GM12878 (cell line): ENCODE data around the gene AGAP1. TPM values are rescaled to one million over a fixed set of nuclear protein-coding genes. Genes with fewer than 3 reads are reported as not detected.

ENCODE experiments used
- ATAC-seq: fragments of 200-7000 bp; cut with Tn5 transposase; 3 replicates; pipeline ENCODE4 v1.9.1; 2020; ENCODE audit warnings: mild to moderate bottlenecking, moderate library complexity
- BruUV-seq: library from RNA; stranded (reverse); fragments of 400-500 nt; replicated peaks from 2 replicates; lab custom pipeline; 2021; lab: Mats Ljungman, UMichigan
- CTCF ChIA-PET: fragments of 300-600 bp; sonication (Branson Sonifier 250); formaldehyde crosslinking; extraction: SDS; loops from one replicate; lab custom pipeline; 2021; ENCODE audit warnings: inconsistent platforms; lab: Yijun Ruan, JAX
- POLR2A ChIA-PET: fragments of 350-600 bp; formaldehyde crosslinking; extraction: SDS; loops from one replicate; lab custom pipeline; 2021; ENCODE audit warnings: inconsistent platforms; lab: Charles Lee
- RAD21 ChIA-PET: fragments of 300-600 bp; sonication (Branson Sonifier 250); formaldehyde crosslinking; loops from one replicate; lab custom pipeline; 2023; ENCODE audit warnings: antibody characterized with exemption; ENCODE audit not compliant: unreplicated experiment; lab: Charles Lee
- SMC1A ChIA-PET: fragments of 300-600 bp; sonication (Branson Sonifier 250); formaldehyde crosslinking; loops from one replicate; lab custom pipeline; 2023; ENCODE audit not compliant: unreplicated experiment, uncharacterized antibody; lab: Charles Lee
- DNase-seq: peaks from one replicate; pipeline ENCODE4 v3.0.0-alpha.2; 2011; ENCODE audit warnings: low read depth, low spot score
- FAIRE-seq: peaks from 3 replicates; lab custom pipeline; 2011; peaks lifted over from hg19 to GRCh38; lab: Jason Lieb, UNC
- H2AFZ ChIP-seq: 2 replicates; pipeline ENCODE4 v1.6.0; 2011; ENCODE audit warnings: low read depth, low read length, control low read depth; ENCODE audit not compliant: control insufficient read depth
- H3K27ac ChIP-seq: 2 replicates; pipeline ENCODE4 v1.5.1; 2011; ENCODE audit warnings: control low read depth; ENCODE audit not compliant: control insufficient read depth, insufficient read depth
- H3K27me3 ChIP-seq, 2 experiments: replicated peaks in 1 of 2; 2 replicates each; pipeline versions ENCODE4 v1.6.0 to v1.6.1; 2011; ENCODE audit warnings: low read length in 1 of 2; ENCODE audit not compliant: control insufficient read depth in 2 of 2, insufficient read depth in 2 of 2
- H3K36me3 ChIP-seq, 2 experiments: 2 replicates each; pipeline ENCODE4 v1.5.1; 2011; ENCODE audit warnings: low read length in 1 of 2; ENCODE audit not compliant: control insufficient read depth in 2 of 2, insufficient read depth in 2 of 2
- H3K4me1 ChIP-seq: 2 replicates; pipeline ENCODE4 v1.6.1; 2011; ENCODE audit warnings: mild to moderate bottlenecking, low read length, moderate library complexity, mixed read lengths; ENCODE audit not compliant: control insufficient read depth, insufficient read depth
- H3K4me2 ChIP-seq: 2 replicates; pipeline ENCODE4 v1.6.0; 2011; ENCODE audit warnings: control low read depth; ENCODE audit not compliant: control insufficient read depth, insufficient read depth
- H3K4me3 ChIP-seq: fragments of 200-600 bp; sonication (generic); 2 replicates; pipeline ENCODE4 v1.5.1; 2016
- H3K79me2 ChIP-seq: 2 replicates; pipeline ENCODE4 v1.6.0; 2011; ENCODE audit warnings: low read length; ENCODE audit not compliant: control insufficient read depth, insufficient read depth
- H3K9ac ChIP-seq: 2 replicates; pipeline ENCODE4 v1.8.0; 2011; ENCODE audit warnings: low read length, control low read depth, mixed read lengths; ENCODE audit not compliant: control insufficient read depth, insufficient read depth
- H3K9me3 ChIP-seq: replicated peaks from 3 replicates; pipeline ENCODE4 v1.5.1; 2011; ENCODE audit warnings: mild to moderate bottlenecking, low read length; ENCODE audit not compliant: control insufficient read depth, insufficient read depth
- H4K20me1 ChIP-seq: 2 replicates; pipeline ENCODE4 v1.6.0; 2011; ENCODE audit not compliant: control insufficient read depth, insufficient read depth
- ASH2L ChIP-seq: fragments of 300-600, 200-600 bp; sonication (generic); IDR thresholded peaks from 2 replicates; pipeline ENCODE4 v1.6.1; 2017; ENCODE audit warnings: low read depth, mild to moderate bottlenecking, borderline replicate concordance
- CBX3 ChIP-seq: fragments of 200-600 bp; sonication (generic); IDR thresholded peaks from 2 replicates; pipeline ENCODE4 v1.6.1; 2016; ENCODE audit warnings: low read depth, borderline replicate concordance
- MEF2A ChIP-seq: IDR thresholded peaks from 2 replicates; pipeline ENCODE4 v1.6.1; 2011; ENCODE audit warnings: low read depth, mild to moderate bottlenecking, low read length, moderate library complexity; ENCODE audit not compliant: insufficient read depth
- NBN ChIP-seq: fragments of 450-650 bp; IDR thresholded peaks from 2 replicates; pipeline ENCODE4 v1.6.1; 2016
- NKRF ChIP-seq: fragments of 450-650 bp; conservative IDR thresholded peaks from 2 replicates; pipeline ENCODE4 v1.6.1; 2017; ENCODE audit warnings: mild to moderate bottlenecking, moderate library complexity
- NR2C2 ChIP-seq: IDR thresholded peaks from 2 replicates; pipeline ENCODE4 v1.6.1; 2011; ENCODE audit warnings: borderline replicate concordance, low read depth; ENCODE audit not compliant: control insufficient read depth, insufficient read length
- POLR2A ChIP-seq: IDR thresholded peaks from 2 replicates; pipeline ENCODE4 v1.6.1; 2011; ENCODE audit warnings: low read depth, mild to moderate bottlenecking, low read length
- RBBP5 ChIP-seq: fragments of 200-600 bp; sonication (generic); conservative IDR thresholded peaks from 2 replicates; pipeline ENCODE4 v1.6.1; 2016
- SMAD1 ChIP-seq: fragments of 450-650 bp; IDR thresholded peaks from 2 replicates; pipeline ENCODE4 v1.6.1; 2018; ENCODE audit warnings: mild to moderate bottlenecking, low read depth; ENCODE audit not compliant: partially characterized antibody
- SRF ChIP-seq, 2 experiments: IDR thresholded peaks; 2 replicates each; pipeline ENCODE4 v1.6.1; 2011; ENCODE audit warnings: low read depth in 2 of 2, low read length in 2 of 2, mild to moderate bottlenecking in 1 of 2, moderate library complexity in 1 of 2
- TAF1 ChIP-seq: IDR thresholded peaks from 2 replicates; pipeline ENCODE4 v1.6.1; 2011; ENCODE audit warnings: mild to moderate bottlenecking, low read depth, low read length, borderline replicate concordance
- TBL1XR1 ChIP-seq: IDR thresholded peaks from 2 replicates; pipeline ENCODE4 v1.6.1; 2012; ENCODE audit warnings: low read depth, low read length, improper control_type of control experiment
- USF2 ChIP-seq: IDR thresholded peaks from 2 replicates; pipeline ENCODE4 v1.6.1; 2011; ENCODE audit warnings: low read depth, low read length, improper control_type of control experiment, borderline replicate concordance
- WRNIP1 ChIP-seq: IDR thresholded peaks from 2 replicates; pipeline ENCODE4 v1.6.1; 2011; ENCODE audit warnings: low read depth, low read length, improper control_type of control experiment, borderline replicate concordance
- ZBTB4 ChIP-seq: fragments of 450-650 bp; formaldehyde crosslinking; IDR thresholded peaks from 2 replicates; pipeline ENCODE4 v1.4.0; 2022; ENCODE audit warnings: mild to moderate bottlenecking, moderate library complexity
- ZNF622 ChIP-seq: fragments of 450-650 bp; IDR thresholded peaks from 2 replicates; pipeline ENCODE4 v1.6.1; 2017; ENCODE audit warnings: mild to moderate bottlenecking, inconsistent platforms
- WGBS: methylation state at CpG from one replicate; pipeline ENCODE4 v1.1.6; 2016; ENCODE audit warnings: low lambda C conversion rate; ENCODE audit not compliant: insufficient replicate concordance, insufficient coverage; ENCODE audit errors: missing lambda C conversion rate; 5-methylcytosine and 5-hydroxymethylcytosine counted together
- in situ Hi-C: fragments of 300-500 bp; cut with MboI; formaldehyde crosslinking; loops from 9 replicates; pipeline ENCODE4 v1.14.3; 2018; ENCODE audit warnings: mixed read lengths
- intact Hi-C: fragments of 100-400 bp; cut with micrococcal nuclease; formaldehyde crosslinking; loops from one replicate; pipeline ENCODE4 v1.14.2; 2022; ENCODE audit not compliant: unreplicated experiment
- polyA plus RNA-seq, 11 experiments: library from polyadenylated mRNA; depleted of rRNA in 4 of 11; unstranded in 6 of 11; stranded (reverse) in 5 of 11; fragments of >200 nt; fragmentation: Nextera tagmentation in 4 of 11; fragmentation: Illumina TruSeq in 1 of 11; extraction: Ambion mirVana in 4 of 11; extraction: Trizol in 1 of 11; gene quantifications; 1 replicate in 1 of 11; 2 replicates in 10 of 11; pipeline versions ENCODE4 v1.2.1 to v1.2.3, GENCODE V29; 2011 to 2016; ENCODE audit warnings: inconsistent platforms in 2 of 11, missing spikeins in 2 of 11, low read depth in 1 of 11
- total RNA-seq, 4 experiments: library from RNA; depleted of rRNA in 3 of 4; stranded (reverse); fragments of >200 nt in 3 of 4; fragmentation: Illumina TruSeq in 1 of 4; extraction: Trizol in 1 of 4; gene quantifications; 2 replicates each; pipeline versions ENCODE4 v1.2.1 to v1.2.3, GENCODE V29; 2013 to 2021

AGAP1 gene
- total and polyA plus RNA-seq, 10 of the 15 experiments (the other 5 are each of a cell fraction or from before 2014, with no cell fraction given): 0.05 to 0.15 (median 0.06) TPM; not detected in 7

- TF ChIP-seq NKRF (no peak), MEF2A (no peak), WRNIP1 (no peak), POLR2A (no peak), NR2C2 (no peak), NBN (no peak)
Observed at GRCh38 chr2:235921508-235922191, 427.8 kb downstream of the AGAP1 start (continued).

- in situ Hi-C loops: no loop called here
- ATAC-seq: no peak
- TF ChIP-seq ASH2L (no peak), SMAD1 (no peak), USF2 (no peak), ZBTB4 (no peak), RBBP5 (no peak), CBX3 (no peak), TBL1XR1 (no peak), POLR2A (no peak), TAF1 (no peak), ZNF622 (no peak), SRF (IDR thresholded peaks at IDR 0.05; ENCODE audit: low read depth in 2 of 2, low read length in 2 of 2) (no peak)
Observed at GRCh38 chr2:235922839-235923238, 429.0 kb downstream of the AGAP1 start.

More at GRCh38 chr2:235922839-235923238, 429.0 kb downstream of the AGAP1 start:
- Histone ChIP-seq H3K9ac (no peak overlapping the region), H3K27ac (no peak overlapping the region), H3K4me2 (no peak overlapping the region), H3K4me3 (no peak overlapping the region), H4K20me1 (no peaks in the 10 kb centered on the region; the same call in 1 of the 2 replicates), H3K27me3 (peaks cover 0 to 3% of the 10 kb centered on the region in 2 experiments; a peak in 2 of 4 replicates), H2AFZ (no peak overlapping the region), H3K4me1 (no peaks in the 10 kb centered on the region), H3K79me2 (no peaks in the 10 kb centered on the region), H3K36me3 (no peaks in the 10 kb centered on the region), H3K9me3 (no peaks in the 10 kb centered on the region; the same call in 2 of the 3 replicates)
- ChIA-PET CTCF (no interaction called here), POLR2A (no interaction called here), SMC1A (no interaction called here), RAD21 (no interaction called here)
- intact Hi-C loops: no loop called here
- FAIRE-seq (no peak), DNase-seq (no peak)
- BruUV-seq: no TSS peak
- WGBS: 43% methylated on average over 10 of the region's 10 CpGs
